HEK293T (cell line): ENCODE measurements around the gene BBS9.

Experiments used
- BHLHE40 ChIP-seq: fragments of 450-650 bp; IDR thresholded peaks from 2 replicates; pipeline ENCODE4 v1.6.1; 2016; ENCODE audit warnings: mild to moderate bottlenecking, moderate library complexity, borderline replicate concordance
- ELF4 ChIP-seq: fragments of 450-650 bp; IDR thresholded peaks from 2 replicates; pipeline ENCODE4 v1.6.1; 2017; ENCODE audit warnings: antibody characterized with exemption
- L3MBTL2 ChIP-seq: fragments of 450-650 bp; conservative IDR thresholded peaks from 2 replicates; pipeline ENCODE4 v1.6.1; 2016; ENCODE audit warnings: mild to moderate bottlenecking
- PKNOX1 ChIP-seq: fragments of 450-650 bp; IDR thresholded peaks from 2 replicates; pipeline ENCODE4 v1.6.1; 2016
- SUZ12 ChIP-seq: fragments of 450-650 bp; IDR thresholded peaks from 2 replicates; pipeline ENCODE4 v1.6.1; 2016; ENCODE audit warnings: mild to moderate bottlenecking
- TARDBP ChIP-seq: fragments of 450-650 bp; IDR thresholded peaks from 2 replicates; pipeline ENCODE4 v1.6.1; 2016

GRCh38 chr7:33111614-33112013, 17.8 kb upstream of the BBS9 start:
- TF ChIP-seq PKNOX1 (no peak), TARDBP (no peak), BHLHE40 (no peak), ELF4 (no peak), SUZ12 (no peak), L3MBTL2 (no peak)
